Liver (tissue), 9 donors: ENCODE results near the gene ZNF630. TPM values are rescaled to one million over a fixed set of nuclear protein-coding genes. Genes with fewer than 3 reads are reported as not detected.

Experiments used
- DNase-seq: peaks from one replicate; pipeline ENCODE4 v3.0.0-alpha.2; 2017; ENCODE audit warnings: low spot score
- H3K27ac ChIP-seq, 2 donors: one replicate each; pipeline ENCODE4 v1.7.0; 2013; ENCODE audit warnings: inconsistent platforms in 2 of 2, low read length in 2 of 2, control low read depth in 1 of 2, low read depth in 1 of 2, mild to moderate bottlenecking in 1 of 2
- H3K27me3 ChIP-seq, 4 donors: one replicate each; pipeline versions ENCODE4 v1.6.1 to v1.7.0; 2013; ENCODE audit warnings: low read length in 3 of 4, inconsistent platforms in 1 of 4, mild to moderate bottlenecking in 1 of 4, moderate library complexity in 1 of 4; ENCODE audit not compliant: control insufficient read depth in 4 of 4, insufficient read depth in 4 of 4
- H3K36me3 ChIP-seq, 4 donors: one replicate each; pipeline versions ENCODE4 v1.6.1 to v1.7.0; 2013; ENCODE audit warnings: low read length in 3 of 4, mild to moderate bottlenecking in 3 of 4, low read depth in 1 of 4, moderate library complexity in 1 of 4; ENCODE audit not compliant: control insufficient read depth in 4 of 4, insufficient read depth in 3 of 4
- H3K4me1 ChIP-seq, 4 donors: one replicate each; pipeline versions ENCODE4 v1.6.1 to v1.7.0; 2013; ENCODE audit warnings: low read length in 3 of 4, mild to moderate bottlenecking in 3 of 4, moderate library complexity in 1 of 4; ENCODE audit not compliant: control insufficient read depth in 4 of 4, insufficient read depth in 4 of 4
- H3K4me3 ChIP-seq, 3 donors: one replicate each; pipeline versions ENCODE4 v1.6.1 to v1.7.0; 2013; ENCODE audit warnings: low read length in 3 of 3, control low read depth in 1 of 3, low read depth in 1 of 3, mild to moderate bottlenecking in 1 of 3
- H3K9ac ChIP-seq, 2 donors: one replicate each; pipeline ENCODE4 v1.7.0; 2013; ENCODE audit warnings: low read length in 2 of 2, mild to moderate bottlenecking in 2 of 2, moderate library complexity in 2 of 2, control low read depth in 1 of 2, low read depth in 1 of 2
- H3K9me3 ChIP-seq, 4 donors: one replicate each; pipeline versions ENCODE4 v1.6.1 to v1.7.0; 2013; ENCODE audit warnings: low read length in 3 of 4; ENCODE audit not compliant: control insufficient read depth in 4 of 4
- EGR1 ChIP-seq, 2 donors: IDR thresholded peaks; 2 replicates each; pipeline ENCODE4 v1.6.1; 2016 to 2018; ENCODE audit warnings: antibody characterized with exemption in 2 of 2, low read depth in 2 of 2
- FOXA1 ChIP-seq: IDR thresholded peaks from 2 replicates; pipeline ENCODE4 v1.6.1; 2016; ENCODE audit warnings: antibody characterized with exemption
- FOXA2 ChIP-seq: IDR thresholded peaks from 2 replicates; pipeline ENCODE4 v1.6.1; 2016; ENCODE audit warnings: antibody characterized with exemption
- HNF4A ChIP-seq, 2 donors: conservative IDR thresholded peaks; 2 replicates each; pipeline ENCODE4 v1.6.1; 2016; ENCODE audit warnings: antibody characterized with exemption in 2 of 2, mild to moderate bottlenecking in 2 of 2
- HNF4G ChIP-seq: IDR thresholded peaks from 2 replicates; pipeline ENCODE4 v1.6.1; 2016; ENCODE audit warnings: antibody characterized with exemption
- JUND ChIP-seq, 2 donors: IDR thresholded peaks; 2 replicates each; pipeline ENCODE4 v1.6.1; 2016; ENCODE audit warnings: antibody characterized with exemption in 2 of 2
- NR2F2 ChIP-seq: IDR thresholded peaks from 2 replicates; pipeline ENCODE4 v1.6.1; 2016; ENCODE audit warnings: antibody characterized with exemption
- RAD21 ChIP-seq, 2 donors: IDR thresholded peaks; 2 replicates each; pipeline ENCODE4 v1.6.1; 2016; ENCODE audit warnings: antibody characterized with exemption in 2 of 2, mild to moderate bottlenecking in 2 of 2
- RXRA ChIP-seq, 2 donors: IDR thresholded peaks; 2 replicates each; pipeline ENCODE4 v1.6.1; 2017 to 2018; ENCODE audit warnings: antibody characterized with exemption in 2 of 2, mild to moderate bottlenecking in 1 of 2
- SP1 ChIP-seq: IDR thresholded peaks from 2 replicates; pipeline ENCODE4 v1.6.1; 2018; ENCODE audit warnings: antibody characterized with exemption, mild to moderate bottlenecking
- TAF1 ChIP-seq: conservative IDR thresholded peaks from 2 replicates; pipeline ENCODE4 v1.6.1; 2016; ENCODE audit warnings: antibody characterized with exemption, mild to moderate bottlenecking
- WGBS: extraction: QIAGEN DNeasy Blood & Tissue Kit; methylation state at CpG from one replicate; pipeline ENCODE4 v1.1.7; 2013; 5-methylcytosine and 5-hydroxymethylcytosine counted together
- polyA plus RNA-seq, 2 donors: library from polyadenylated mRNA; stranded (reverse) in 1 of 2; unstranded in 1 of 2; fragments of 200-250 nt in 1 of 2; fragments of >200 nt in 1 of 2; fragmentation: Nextera tagmentation in 1 of 2; extraction: Ambion mirVana in 1 of 2; gene quantifications; one replicate each; pipeline versions ENCODE4 v1.2.1 to v1.2.3, GENCODE V29; 2013 to 2015
- total RNA-seq, 2 donors: library from RNA; depleted of rRNA; stranded (reverse); fragments of >200 nt; gene quantifications; one replicate each; pipeline ENCODE4 v1.2.3, GENCODE V29; 2014
- TF ChIP-seq, protein P1 (sequence below): IDR thresholded peaks from 2 replicates; pipeline ENCODE4 v1.6.1; 2016; ENCODE audit warnings: antibody characterized with exemption, mild to moderate bottlenecking
- TF ChIP-seq, protein P2 (sequence below): fragments of 150-350 bp; IDR thresholded peaks from 2 replicates; pipeline ENCODE4 v1.5.1; 2017; ENCODE audit warnings: improper control_type of control experiment, low read depth, low read length; ENCODE audit not compliant: missing input control
- TF ChIP-seq, protein P3 (sequence below): IDR thresholded peaks from 2 replicates; pipeline ENCODE4 v1.6.1; 2016; ENCODE audit warnings: antibody characterized with exemption
- TF ChIP-seq, protein P4 (sequence below): IDR thresholded peaks from 2 replicates; pipeline ENCODE4 v1.6.1; 2016; ENCODE audit warnings: antibody characterized with exemption
- donor health status: healthy.
- donor health status: healthy.
- donor health status: healthy.
- donor health status: healthy.
- donor health status: healthy.

ZNF630 gene
- total and polyA plus RNA-seq, 4 donors = 0.30 to 0.79 (median 0.70) TPM

DNA sequence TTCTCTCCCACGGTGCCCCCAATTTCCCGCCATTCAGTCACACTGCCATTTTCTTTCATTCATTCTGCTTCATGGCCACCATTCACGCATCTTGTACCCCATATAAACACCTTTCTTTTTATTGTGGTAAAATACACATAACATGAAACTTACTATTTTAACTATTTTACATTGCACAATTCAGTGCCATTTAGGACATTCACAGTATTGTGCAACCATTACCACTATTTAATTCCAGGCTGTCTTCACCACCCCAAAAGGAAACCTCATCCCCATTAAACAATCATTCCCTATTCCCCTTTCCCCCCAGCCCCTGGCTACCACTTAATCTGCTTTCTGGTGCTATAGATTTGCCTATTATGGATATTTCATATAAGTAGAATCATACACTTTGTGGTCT, 48.7 kb downstream of the ZNF630 start (continued):
- TF ChIP-seq, protein P1, sequence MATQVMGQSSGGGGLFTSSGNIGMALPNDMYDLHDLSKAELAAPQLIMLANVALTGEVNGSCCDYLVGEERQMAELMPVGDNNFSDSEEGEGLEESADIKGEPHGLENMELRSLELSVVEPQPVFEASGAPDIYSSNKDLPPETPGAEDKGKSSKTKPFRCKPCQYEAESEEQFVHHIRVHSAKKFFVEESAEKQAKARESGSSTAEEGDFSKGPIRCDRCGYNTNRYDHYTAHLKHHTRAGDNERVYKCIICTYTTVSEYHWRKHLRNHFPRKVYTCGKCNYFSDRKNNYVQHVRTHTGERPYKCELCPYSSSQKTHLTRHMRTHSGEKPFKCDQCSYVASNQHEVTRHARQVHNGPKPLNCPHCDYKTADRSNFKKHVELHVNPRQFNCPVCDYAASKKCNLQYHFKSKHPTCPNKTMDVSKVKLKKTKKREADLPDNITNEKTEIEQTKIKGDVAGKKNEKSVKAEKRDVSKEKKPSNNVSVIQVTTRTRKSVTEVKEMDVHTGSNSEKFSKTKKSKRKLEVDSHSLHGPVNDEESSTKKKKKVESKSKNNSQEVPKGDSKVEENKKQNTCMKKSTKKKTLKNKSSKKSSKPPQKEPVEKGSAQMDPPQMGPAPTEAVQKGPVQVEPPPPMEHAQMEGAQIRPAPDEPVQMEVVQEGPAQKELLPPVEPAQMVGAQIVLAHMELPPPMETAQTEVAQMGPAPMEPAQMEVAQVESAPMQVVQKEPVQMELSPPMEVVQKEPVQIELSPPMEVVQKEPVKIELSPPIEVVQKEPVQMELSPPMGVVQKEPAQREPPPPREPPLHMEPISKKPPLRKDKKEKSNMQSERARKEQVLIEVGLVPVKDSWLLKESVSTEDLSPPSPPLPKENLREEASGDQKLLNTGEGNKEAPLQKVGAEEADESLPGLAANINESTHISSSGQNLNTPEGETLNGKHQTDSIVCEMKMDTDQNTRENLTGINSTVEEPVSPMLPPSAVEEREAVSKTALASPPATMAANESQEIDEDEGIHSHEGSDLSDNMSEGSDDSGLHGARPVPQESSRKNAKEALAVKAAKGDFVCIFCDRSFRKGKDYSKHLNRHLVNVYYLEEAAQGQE = no peak
- TF ChIP-seq, protein P2, sequence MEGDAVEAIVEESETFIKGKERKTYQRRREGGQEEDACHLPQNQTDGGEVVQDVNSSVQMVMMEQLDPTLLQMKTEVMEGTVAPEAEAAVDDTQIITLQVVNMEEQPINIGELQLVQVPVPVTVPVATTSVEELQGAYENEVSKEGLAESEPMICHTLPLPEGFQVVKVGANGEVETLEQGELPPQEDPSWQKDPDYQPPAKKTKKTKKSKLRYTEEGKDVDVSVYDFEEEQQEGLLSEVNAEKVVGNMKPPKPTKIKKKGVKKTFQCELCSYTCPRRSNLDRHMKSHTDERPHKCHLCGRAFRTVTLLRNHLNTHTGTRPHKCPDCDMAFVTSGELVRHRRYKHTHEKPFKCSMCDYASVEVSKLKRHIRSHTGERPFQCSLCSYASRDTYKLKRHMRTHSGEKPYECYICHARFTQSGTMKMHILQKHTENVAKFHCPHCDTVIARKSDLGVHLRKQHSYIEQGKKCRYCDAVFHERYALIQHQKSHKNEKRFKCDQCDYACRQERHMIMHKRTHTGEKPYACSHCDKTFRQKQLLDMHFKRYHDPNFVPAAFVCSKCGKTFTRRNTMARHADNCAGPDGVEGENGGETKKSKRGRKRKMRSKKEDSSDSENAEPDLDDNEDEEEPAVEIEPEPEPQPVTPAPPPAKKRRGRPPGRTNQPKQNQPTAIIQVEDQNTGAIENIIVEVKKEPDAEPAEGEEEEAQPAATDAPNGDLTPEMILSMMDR = no peak
- TF ChIP-seq TAF1 = no peak

DNA sequence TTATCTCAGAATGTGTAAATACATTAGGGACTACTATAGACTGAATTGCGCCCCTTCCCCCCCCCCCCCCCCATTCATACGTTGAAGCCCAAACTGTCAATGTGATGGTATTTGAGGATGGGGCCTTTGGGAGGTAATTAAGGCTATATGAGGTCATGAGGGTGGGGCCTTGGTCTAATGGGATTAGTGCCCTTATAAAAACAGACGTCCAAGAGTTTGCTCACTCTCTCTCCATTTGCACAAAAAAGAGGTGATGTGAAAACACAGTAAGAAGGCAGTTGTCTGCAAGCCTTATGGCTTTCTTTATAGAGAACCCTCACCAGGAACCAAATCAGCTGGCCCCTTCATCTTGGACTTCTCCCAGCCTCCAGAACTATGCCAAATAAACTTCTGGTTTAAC, 49.3 kb downstream of the ZNF630 start:
- 55% methylated on average over 3 of the region's 3 CpGs for WGBS
- Histone ChIP-seq H3K27ac (peak overlapping the region in 1 of 2 donors; percentile 89), H3K36me3 (no peaks in the 10 kb centered on the region), H3K4me3 (no peak overlapping the region), H3K27me3 (no peaks in the 10 kb centered on the region), H3K4me1 (peaks cover 0 to 4% (median under 1%) of the 10 kb centered on the region in 4 donors), H3K9me3 (peaks cover 0 to 2% (median 0%) of the 10 kb centered on the region in 4 donors), H3K9ac (no peak overlapping the region)
- TF ChIP-seq RAD21 (IDR thresholded peaks at IDR 0.05) (no peak), HNF4G (no peak)
- TF ChIP-seq, protein P3, sequence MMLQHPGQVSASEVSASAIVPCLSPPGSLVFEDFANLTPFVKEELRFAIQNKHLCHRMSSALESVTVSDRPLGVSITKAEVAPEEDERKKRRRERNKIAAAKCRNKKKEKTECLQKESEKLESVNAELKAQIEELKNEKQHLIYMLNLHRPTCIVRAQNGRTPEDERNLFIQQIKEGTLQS = no peak
- TF ChIP-seq, protein P1 = no peak
- DNase-seq = no peak

DNA sequence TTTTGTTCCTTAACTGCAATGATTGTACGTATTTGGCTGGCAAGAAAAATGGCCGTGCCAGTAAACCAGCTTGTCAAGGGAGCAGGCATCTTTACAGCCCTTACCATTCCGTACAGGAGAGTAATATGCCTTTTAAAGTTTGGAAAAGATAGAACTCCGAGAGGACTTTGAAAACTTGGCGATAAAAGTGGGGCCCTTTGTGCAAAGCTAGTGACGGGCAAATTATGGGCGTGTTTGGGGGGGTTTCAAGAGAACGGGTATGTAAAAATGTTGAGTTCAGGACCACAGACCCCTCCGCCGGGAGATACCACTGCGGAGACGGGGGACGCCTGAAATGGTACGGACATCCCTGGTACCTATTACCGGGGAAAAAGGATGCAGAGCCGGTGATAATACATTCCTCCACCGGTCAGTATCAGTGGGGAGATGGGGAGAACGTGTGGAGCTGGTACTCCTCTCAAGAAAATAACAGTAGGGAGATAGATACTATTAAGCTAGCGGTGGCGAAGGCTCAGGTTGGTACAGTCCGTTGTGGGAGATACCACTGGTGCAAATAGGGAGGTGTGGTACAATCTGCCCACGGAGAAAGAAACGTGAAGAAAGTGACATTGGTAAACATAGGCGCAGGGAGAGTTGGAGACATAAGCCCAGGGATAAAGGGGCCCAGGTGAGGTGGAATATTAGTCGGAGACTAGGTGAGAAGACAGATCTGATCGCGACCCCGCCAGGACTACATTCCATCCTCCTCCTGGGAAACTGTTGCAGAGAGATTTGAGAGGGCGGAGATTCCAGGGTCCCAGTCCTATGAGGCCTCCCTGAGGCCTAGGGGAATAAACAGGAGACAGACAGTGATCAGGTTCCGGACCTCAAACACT, 50.2 kb downstream of the ZNF630 start:
- peak; percentile 79 for DNase-seq
- Histone ChIP-seq H3K4me3 (peak overlapping the region; percentile 5 to 88 (median 60)), H3K27ac (peak overlapping the region; percentile 89 to 93), H3K27me3 (no peaks in the 10 kb centered on the region), H3K9ac (peak overlapping the region; percentile 3 to 95), H3K9me3 (peaks cover 0 to 2% (median 0%) of the 10 kb centered on the region in 4 donors), H3K36me3 (no peaks in the 10 kb centered on the region), H3K4me1 (peaks cover 0 to 4% (median under 1%) of the 10 kb centered on the region in 4 donors)
- under 1% methylated on average over 30 of the region's 30 CpGs for WGBS
- TF ChIP-seq JUND (IDR thresholded peaks at IDR 0.05) = no peak
- TF ChIP-seq RXRA (IDR thresholded peaks at IDR 0.05) = no peak
- peak; percentile 17 for TF ChIP-seq NR2F2
- peak; percentile 33 for TF ChIP-seq TAF1
- TF ChIP-seq FOXA1 = no peak
- TF ChIP-seq FOXA2 = no peak
- TF ChIP-seq, protein P3 = no peak
- no peak for TF ChIP-seq EGR1 (IDR thresholded peaks at IDR 0.05; ENCODE audit: low read depth in 2 of 2)
- TF ChIP-seq, protein P4, sequence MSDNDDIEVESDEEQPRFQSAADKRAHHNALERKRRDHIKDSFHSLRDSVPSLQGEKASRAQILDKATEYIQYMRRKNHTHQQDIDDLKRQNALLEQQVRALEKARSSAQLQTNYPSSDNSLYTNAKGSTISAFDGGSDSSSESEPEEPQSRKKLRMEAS = peak; percentile 39
- TF ChIP-seq SP1 = no peak
- peak in 1 of 2 donors; percentile 3 for TF ChIP-seq RAD21 (IDR thresholded peaks at IDR 0.05)
- TF ChIP-seq, protein P2 = no peak
- no peak for TF ChIP-seq HNF4A (conservative IDR thresholded peaks at IDR 0.05)
